HEK293 (cell line): ENCODE measurements around the gene GRAMD4.

Experiments used
- CTCF ChIA-PET: fragments of 350-600 bp; formaldehyde crosslinking; extraction: SDS; loops from one replicate; lab custom pipeline; 2021; ENCODE audit warnings: antibody characterized with exemption; lab: Yijun Ruan, JAX
- POLR2A ChIA-PET: fragments of 300-600 bp; formaldehyde crosslinking; extraction: SDS; loops from one replicate; lab custom pipeline; 2020; ENCODE audit warnings: antibody characterized with exemption, inconsistent platforms; lab: Yijun Ruan, JAX
- H3K27ac ChIP-seq: fragments of 200-500 bp; sonication (Bioruptor generic); 2 replicates; pipeline ENCODE4 v1.5.1; 2014; ENCODE audit warnings: low read depth, low read length, control low read depth, inconsistent platforms; ENCODE audit errors: extremely low read depth
- H3K36me3 ChIP-seq, 2 experiments: fragments of 200-500 bp in 1 of 2; sonication (Bioruptor generic) in 1 of 2; 1 replicate in 1 of 2; 2 replicates in 1 of 2; pipeline ENCODE4 v1.5.1; 2014 to 2017; ENCODE audit warnings: inconsistent platforms in 2 of 2, low read length in 2 of 2; ENCODE audit not compliant: control insufficient read depth in 2 of 2, insufficient read depth in 1 of 2
- H3K4me1 ChIP-seq: fragments of 200-500 bp; sonication (Bioruptor generic); 2 replicates; pipeline ENCODE4 v1.5.1; 2014; ENCODE audit warnings: mild to moderate bottlenecking, low read length, inconsistent platforms; ENCODE audit not compliant: control insufficient read depth, insufficient read depth
- H3K4me3 ChIP-seq: 2 replicates; pipeline ENCODE4 v1.5.1; 2011; ENCODE audit warnings: low read depth, mild to moderate bottlenecking, control low read depth, low read length, moderate library complexity
- H3K9me3 ChIP-seq: fragments of 200-500 bp; sonication (Bioruptor generic); 2 replicates; pipeline ENCODE4 v1.5.1; 2014; ENCODE audit warnings: low read depth, low read length, inconsistent platforms; ENCODE audit not compliant: control insufficient read depth, insufficient read depth
- EGR2 ChIP-seq: fragments of 450-650 bp; formaldehyde crosslinking; IDR thresholded peaks from 2 replicates; pipeline ENCODE4 v1.5.1; 2016; ENCODE audit warnings: low read depth, missing biosample characterization, missing genetic modification characterization
- KLF1 ChIP-seq: fragments of 450-650 bp; formaldehyde crosslinking; IDR thresholded peaks from 2 replicates; pipeline ENCODE4 v1.5.1; 2016; ENCODE audit warnings: missing biosample characterization, missing genetic modification characterization
- MYNN ChIP-seq: fragments of 450-650 bp; formaldehyde crosslinking; IDR thresholded peaks from 2 replicates; pipeline ENCODE4 v1.5.1; 2016; ENCODE audit warnings: missing biosample characterization, missing genetic modification characterization, borderline replicate concordance
- OSR2 ChIP-seq: fragments of 450-650 bp; formaldehyde crosslinking; IDR thresholded peaks from 2 replicates; pipeline ENCODE4 v1.5.1; 2016; ENCODE audit warnings: missing biosample characterization, missing genetic modification characterization
- SCRT1 ChIP-seq: fragments of 450-650 bp; formaldehyde crosslinking; IDR thresholded peaks from 2 replicates; pipeline ENCODE4 v1.5.1; 2016; ENCODE audit warnings: missing biosample characterization, missing genetic modification characterization, borderline replicate concordance
- SCRT2 ChIP-seq: fragments of 450-650 bp; formaldehyde crosslinking; IDR thresholded peaks from 2 replicates; pipeline ENCODE4 v1.5.1; 2016; ENCODE audit warnings: missing biosample characterization, missing genetic modification characterization
- SP7 ChIP-seq: fragments of 450-650 bp; formaldehyde crosslinking; IDR thresholded peaks from 2 replicates; pipeline ENCODE4 v1.5.1; 2016; ENCODE audit warnings: missing biosample characterization, missing genetic modification characterization
- YY2 ChIP-seq: fragments of 450-650 bp; formaldehyde crosslinking; IDR thresholded peaks from 2 replicates; pipeline ENCODE4 v1.5.1; 2016; ENCODE audit warnings: missing biosample characterization, missing genetic modification characterization
- ZFHX2 ChIP-seq: fragments of 450-650 bp; formaldehyde crosslinking; conservative IDR thresholded peaks from 2 replicates; pipeline ENCODE4 v1.5.1; 2016; ENCODE audit warnings: missing biosample characterization, missing genetic modification characterization
- ZNF311 ChIP-seq: fragments of 450-650 bp; formaldehyde crosslinking; IDR thresholded peaks from 2 replicates; pipeline ENCODE4 v1.5.1; 2017; ENCODE audit warnings: missing biosample characterization, missing genetic modification characterization, borderline replicate concordance
- ZNF549 ChIP-seq: fragments of 450-650 bp; IDR thresholded peaks from 2 replicates; pipeline ENCODE4 v1.5.1; 2018; ENCODE audit warnings: missing biosample characterization, missing genetic modification characterization, mild to moderate bottlenecking, inconsistent platforms, moderate library complexity
- ZNF596 ChIP-seq: fragments of 450-650 bp; IDR thresholded peaks from 2 replicates; pipeline ENCODE4 v1.5.0; 2018; ENCODE audit warnings: missing biosample characterization, mild to moderate bottlenecking, missing genetic modification characterization, moderate library complexity
- ZSCAN23 ChIP-seq: fragments of 450-650 bp; formaldehyde crosslinking; IDR thresholded peaks from 2 replicates; pipeline ENCODE4 v1.5.1; 2016; ENCODE audit warnings: missing biosample characterization, missing genetic modification characterization
- TF ChIP-seq, protein P1 (sequence below): fragments of 450-650 bp; formaldehyde crosslinking; IDR thresholded peaks from 2 replicates; pipeline ENCODE4 v1.5.1; 2017; ENCODE audit warnings: missing biosample characterization, missing genetic modification characterization
- TF ChIP-seq, protein P2 (sequence below): fragments of 450-650 bp; formaldehyde crosslinking; IDR thresholded peaks from 2 replicates; pipeline ENCODE4 v1.5.1; 2016; ENCODE audit warnings: missing biosample characterization, missing genetic modification characterization
- TF ChIP-seq, protein P3 (sequence below): fragments of 450-650 bp; formaldehyde crosslinking; IDR thresholded peaks from 2 replicates; pipeline ENCODE4 v1.5.1; 2017; ENCODE audit warnings: missing biosample characterization, missing genetic modification characterization
- TF ChIP-seq, protein P4 (sequence below): fragments of 450-650 bp; IDR thresholded peaks from 2 replicates; pipeline ENCODE4 v1.5.1; 2018; ENCODE audit warnings: missing biosample characterization, mild to moderate bottlenecking, missing genetic modification characterization
- TF ChIP-seq, protein P5 (sequence below): fragments of 450-650 bp; formaldehyde crosslinking; IDR thresholded peaks from 2 replicates; pipeline ENCODE4 v1.5.1; 2016; ENCODE audit warnings: missing biosample characterization, missing genetic modification characterization

The GRAMD4 gene

DNA sequence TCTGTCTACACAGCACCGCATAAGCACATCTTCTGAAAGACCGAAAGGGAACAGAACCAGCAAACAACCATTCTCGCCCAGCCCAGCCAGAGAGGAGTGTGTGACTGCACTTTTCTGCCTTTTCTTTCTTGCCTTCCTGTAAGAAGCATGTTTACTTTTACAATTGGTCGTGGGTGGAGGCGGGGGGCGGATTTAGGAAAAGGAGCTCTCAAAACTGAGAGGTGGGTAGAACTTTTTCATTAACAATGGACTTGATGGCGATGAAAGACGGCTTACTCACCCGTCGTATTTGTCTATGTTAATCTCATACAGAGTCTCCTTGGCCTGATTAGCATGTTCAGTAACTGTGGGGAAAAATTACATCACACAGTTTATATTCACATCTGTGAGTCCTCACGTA is 90.6 kb downstream of the GRAMD4 start:
- Histone ChIP-seq H3K27ac (no peak overlapping the region), H3K4me3 (no peak overlapping the region), H3K4me1 (no peaks in the 10 kb centered on the region), H3K9me3 (no peaks in the 10 kb centered on the region), H3K36me3 (peaks cover 28 to 72% of the 10 kb centered on the region in 2 experiments)
- ChIA-PET POLR2A (no interaction called here), CTCF (no interaction called here)
- TF ChIP-seq ZSCAN23 (tag by site-specific recombination) (no peak), MYNN (tag by site-specific recombination) (no peak), ZFHX2 (tag by site-specific recombination) (peak; percentile 99), EGR2 (tag by site-specific recombination) (peak; percentile 99), KLF1 (tag by site-specific recombination) (peak; percentile 80), SP7 (tag by site-specific recombination) (peak; percentile 72), OSR2 (tag by site-specific recombination) (peak; percentile 55), ZNF549 (no peak)
- TF ChIP-seq, protein P1, sequence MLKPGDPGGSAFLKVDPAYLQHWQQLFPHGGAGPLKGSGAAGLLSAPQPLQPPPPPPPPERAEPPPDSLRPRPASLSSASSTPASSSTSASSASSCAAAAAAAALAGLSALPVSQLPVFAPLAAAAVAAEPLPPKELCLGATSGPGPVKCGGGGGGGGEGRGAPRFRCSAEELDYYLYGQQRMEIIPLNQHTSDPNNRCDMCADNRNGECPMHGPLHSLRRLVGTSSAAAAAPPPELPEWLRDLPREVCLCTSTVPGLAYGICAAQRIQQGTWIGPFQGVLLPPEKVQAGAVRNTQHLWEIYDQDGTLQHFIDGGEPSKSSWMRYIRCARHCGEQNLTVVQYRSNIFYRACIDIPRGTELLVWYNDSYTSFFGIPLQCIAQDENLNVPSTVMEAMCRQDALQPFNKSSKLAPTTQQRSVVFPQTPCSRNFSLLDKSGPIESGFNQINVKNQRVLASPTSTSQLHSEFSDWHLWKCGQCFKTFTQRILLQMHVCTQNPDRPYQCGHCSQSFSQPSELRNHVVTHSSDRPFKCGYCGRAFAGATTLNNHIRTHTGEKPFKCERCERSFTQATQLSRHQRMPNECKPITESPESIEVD (tag by site-specific recombination): peak; percentile 78
- TF ChIP-seq, protein P2, sequence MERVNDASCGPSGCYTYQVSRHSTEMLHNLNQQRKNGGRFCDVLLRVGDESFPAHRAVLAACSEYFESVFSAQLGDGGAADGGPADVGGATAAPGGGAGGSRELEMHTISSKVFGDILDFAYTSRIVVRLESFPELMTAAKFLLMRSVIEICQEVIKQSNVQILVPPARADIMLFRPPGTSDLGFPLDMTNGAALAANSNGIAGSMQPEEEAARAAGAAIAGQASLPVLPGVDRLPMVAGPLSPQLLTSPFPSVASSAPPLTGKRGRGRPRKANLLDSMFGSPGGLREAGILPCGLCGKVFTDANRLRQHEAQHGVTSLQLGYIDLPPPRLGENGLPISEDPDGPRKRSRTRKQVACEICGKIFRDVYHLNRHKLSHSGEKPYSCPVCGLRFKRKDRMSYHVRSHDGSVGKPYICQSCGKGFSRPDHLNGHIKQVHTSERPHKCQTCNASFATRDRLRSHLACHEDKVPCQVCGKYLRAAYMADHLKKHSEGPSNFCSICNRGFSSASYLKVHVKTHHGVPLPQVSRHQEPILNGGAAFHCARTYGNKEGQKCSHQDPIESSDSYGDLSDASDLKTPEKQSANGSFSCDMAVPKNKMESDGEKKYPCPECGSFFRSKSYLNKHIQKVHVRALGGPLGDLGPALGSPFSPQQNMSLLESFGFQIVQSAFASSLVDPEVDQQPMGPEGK: peak; percentile 52; the same call in 1 of the 2 replicates

DNA sequence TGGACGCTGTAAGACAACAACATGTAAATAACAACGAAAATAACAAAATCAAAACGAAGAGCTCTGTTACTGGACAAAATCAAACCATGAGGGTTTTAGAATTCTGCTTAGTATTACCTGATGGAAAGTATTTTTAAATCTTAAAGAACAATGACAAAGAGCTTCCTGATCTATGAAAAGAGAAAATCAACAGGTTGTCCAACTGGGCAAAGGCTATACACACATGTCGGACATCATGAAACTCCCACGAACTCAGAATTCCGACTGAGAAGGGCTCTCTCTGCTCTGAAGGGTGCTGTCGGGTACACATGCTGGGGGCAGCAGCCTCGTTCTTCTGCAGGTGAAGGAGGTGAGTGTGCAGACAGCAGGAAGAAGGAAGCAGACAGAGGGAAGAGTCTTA is 92.1 kb downstream of the GRAMD4 start:
- Histone ChIP-seq H3K4me1 (no peaks in the 10 kb centered on the region), H3K27ac (no peak overlapping the region), H3K9me3 (no peaks in the 10 kb centered on the region), H3K36me3 (peaks cover 38 to 62% of the 10 kb centered on the region in 2 experiments), H3K4me3 (no peak overlapping the region)
- TF ChIP-seq, protein P3, sequence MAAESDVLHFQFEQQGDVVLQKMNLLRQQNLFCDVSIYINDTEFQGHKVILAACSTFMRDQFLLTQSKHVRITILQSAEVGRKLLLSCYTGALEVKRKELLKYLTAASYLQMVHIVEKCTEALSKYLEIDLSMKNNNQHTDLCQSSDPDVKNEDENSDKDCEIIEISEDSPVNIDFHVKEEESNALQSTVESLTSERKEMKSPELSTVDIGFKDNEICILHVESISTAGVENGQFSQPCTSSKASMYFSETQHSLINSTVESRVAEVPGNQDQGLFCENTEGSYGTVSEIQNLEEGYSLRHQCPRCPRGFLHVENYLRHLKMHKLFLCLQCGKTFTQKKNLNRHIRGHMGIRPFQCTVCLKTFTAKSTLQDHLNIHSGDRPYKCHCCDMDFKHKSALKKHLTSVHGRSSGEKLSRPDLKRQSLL (tag by site-specific recombination): no peak
- TF ChIP-seq SCRT2 (tag by site-specific recombination) (peak; percentile 78), ZNF596 (tag by site-specific recombination) (no peak), SCRT1 (0 out of 2 replicates have a peak, but pooled peaks have one; percentile 51), ZNF311 (no peak), ZSCAN23 (tag by site-specific recombination) (no peak), YY2 (tag by site-specific recombination) (no peak)
- TF ChIP-seq, protein P4, sequence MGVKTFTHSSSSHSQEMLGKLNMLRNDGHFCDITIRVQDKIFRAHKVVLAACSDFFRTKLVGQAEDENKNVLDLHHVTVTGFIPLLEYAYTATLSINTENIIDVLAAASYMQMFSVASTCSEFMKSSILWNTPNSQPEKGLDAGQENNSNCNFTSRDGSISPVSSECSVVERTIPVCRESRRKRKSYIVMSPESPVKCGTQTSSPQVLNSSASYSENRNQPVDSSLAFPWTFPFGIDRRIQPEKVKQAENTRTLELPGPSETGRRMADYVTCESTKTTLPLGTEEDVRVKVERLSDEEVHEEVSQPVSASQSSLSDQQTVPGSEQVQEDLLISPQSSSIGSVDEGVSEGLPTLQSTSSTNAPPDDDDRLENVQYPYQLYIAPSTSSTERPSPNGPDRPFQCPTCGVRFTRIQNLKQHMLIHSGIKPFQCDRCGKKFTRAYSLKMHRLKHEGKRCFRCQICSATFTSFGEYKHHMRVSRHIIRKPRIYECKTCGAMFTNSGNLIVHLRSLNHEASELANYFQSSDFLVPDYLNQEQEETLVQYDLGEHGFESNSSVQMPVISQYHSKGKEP (tag by site-specific recombination): no peak
- TF ChIP-seq, protein P5, sequence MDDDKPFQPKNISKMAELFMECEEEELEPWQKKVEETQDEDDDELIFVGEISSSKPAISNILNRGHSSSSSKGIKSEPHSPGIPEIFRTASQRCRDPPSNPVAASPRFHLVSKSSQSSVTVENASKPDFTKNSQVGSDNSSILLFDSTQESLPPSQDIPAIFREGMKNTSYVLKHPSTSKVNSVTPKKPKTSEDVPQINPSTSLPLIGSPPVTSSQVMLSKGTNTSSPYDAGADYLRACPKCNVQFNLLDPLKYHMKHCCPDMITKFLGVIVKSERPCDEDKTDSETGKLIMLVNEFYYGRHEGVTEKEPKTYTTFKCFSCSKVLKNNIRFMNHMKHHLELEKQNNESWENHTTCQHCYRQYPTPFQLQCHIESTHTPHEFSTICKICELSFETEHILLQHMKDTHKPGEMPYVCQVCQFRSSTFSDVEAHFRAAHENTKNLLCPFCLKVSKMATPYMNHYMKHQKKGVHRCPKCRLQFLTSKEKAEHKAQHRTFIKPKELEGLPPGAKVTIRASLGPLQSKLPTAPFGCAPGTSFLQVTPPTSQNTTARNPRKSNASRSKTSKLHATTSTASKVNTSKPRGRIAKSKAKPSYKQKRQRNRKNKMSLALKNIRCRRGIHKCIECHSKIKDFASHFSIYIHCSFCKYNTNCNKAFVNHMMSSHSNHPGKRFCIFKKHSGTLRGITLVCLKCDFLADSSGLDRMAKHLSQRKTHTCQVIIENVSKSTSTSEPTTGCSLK (tag by site-specific recombination): no peak
- ChIA-PET CTCF (no interaction called here), POLR2A (no interaction called here)
